ENCODE measurements around the gene ANGPTL7. TPM values are rescaled to one million over a fixed set of nuclear protein-coding genes. Genes with fewer than 3 reads are reported as not detected.

Gene ANGPTL7
- total RNA-seq, 4 donors from 2014 or later = 0.55 to 1.00 (median 0.79) TPM; not detected in 1

DNA sequence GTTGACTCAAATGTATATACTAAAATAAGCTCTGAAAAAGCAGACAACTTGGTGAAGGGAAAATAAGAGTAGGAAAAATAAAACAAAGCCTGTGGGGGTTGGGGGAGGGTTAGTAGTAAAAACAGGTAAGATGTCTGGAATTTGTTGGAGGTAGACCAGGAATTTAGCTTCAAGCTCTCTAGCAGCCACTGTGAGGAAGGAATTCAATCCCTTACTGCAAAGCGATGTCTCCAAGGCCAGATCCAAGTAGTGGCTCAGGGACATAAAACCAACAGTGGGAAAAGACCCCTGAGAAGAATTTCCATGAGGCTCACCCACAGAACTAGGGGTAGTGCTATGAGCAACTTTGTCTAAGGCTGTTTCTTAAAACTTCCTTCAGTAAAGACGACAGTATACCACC is 7.8 kb downstream of the ANGPTL7 start:
- H3K9me3 ChIP-seq = no peaks in the 10 kb centered on the region
- in situ Hi-C loops (cut with MboI; ENCODE audit: low pct_ligation_motif_present in 1 of 4, low pct_unique_long_range_greater_than_20kb in 1 of 4, low sequenced_read_pairs in 3 of 4) (no loop called here), intact Hi-C loops (cut with DNase I; ENCODE audit: low total_unique reads) (no loop called here)
- H3K4me1 ChIP-seq = no peaks in the 10 kb centered on the region
- TF ChIP-seq POLR2AphosphoS5 (IDR thresholded peaks at IDR 0.05) (no peak), EP300 (IDR thresholded peaks at IDR 0.05; ENCODE audit: low read depth) (no peak)
- no peak for DNase-seq
- 92 to 100% methylated on average over 2 of the region's 2 CpGs for WGBS, 2 donors (ENCODE audit: low coverage in 1 of 2)
- no peak overlapping the region for H3K4me3 ChIP-seq
- H3K27me3 ChIP-seq = no peaks in the 10 kb centered on the region
- H3K27ac ChIP-seq = no peak overlapping the region
- peaks cover 0 to 39% (median 11%) of the 10 kb centered on the region in 4 donors for H3K36me3 ChIP-seq

- Histone ChIP-seq H3K36me3 (peaks cover 0 to 39% (median 11%) of the 10 kb centered on the region in 4 donors), H3K9me3 (no peaks in the 10 kb centered on the region), H3K4me3 (no peak overlapping the region), H3K4me1 (no peaks in the 10 kb centered on the region), H3K27me3 (no peaks in the 10 kb centered on the region), H3K27ac (no peak overlapping the region)
- DNase-seq = no peak
- no peak for TF ChIP-seq POLR2AphosphoS5 (IDR thresholded peaks at IDR 0.05)
- in situ Hi-C loops (cut with MboI; ENCODE audit: low pct_ligation_motif_present in 1 of 4, low pct_unique_long_range_greater_than_20kb in 1 of 4, low sequenced_read_pairs in 3 of 4) (no loop called here), intact Hi-C loops (cut with DNase I; ENCODE audit: low total_unique reads) (no loop called here)
- 94 to 100% methylated on average over 2 to 4 of the region's 4 CpGs for WGBS, 2 donors (ENCODE audit: low coverage in 1 of 2)
Observed at GRCh38 chr1:11197359-11197758, 8.2 kb downstream of the ANGPTL7 start.

DNA sequence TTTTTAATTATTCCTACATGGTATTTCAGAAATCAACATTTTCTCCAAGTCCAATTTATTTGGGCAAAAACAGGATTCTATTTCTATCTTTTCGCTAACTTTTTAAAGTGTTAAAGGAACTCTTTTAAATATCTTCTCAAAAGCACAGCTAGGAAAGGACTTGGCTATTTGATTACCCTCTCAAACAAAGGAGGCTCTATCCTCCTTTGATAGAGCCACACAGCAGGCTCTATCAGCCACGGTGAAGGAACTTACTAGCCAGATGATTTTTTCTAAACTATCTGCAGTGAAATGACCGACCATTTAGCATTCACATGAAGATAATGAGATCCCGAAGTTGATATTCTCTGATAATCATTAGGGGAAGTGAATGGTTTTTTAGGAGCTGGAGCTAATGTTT is 9.1 kb downstream of the ANGPTL7 start:
- TF ChIP-seq EP300 (IDR thresholded peaks at IDR 0.05; ENCODE audit: low read depth) (no peak), POLR2AphosphoS5 (IDR thresholded peaks at IDR 0.05) (no peak), CTCF (IDR thresholded peaks at IDR 0.05) (no peak), POLR2A (IDR thresholded peaks at IDR 0.05) (no peak)
- Histone ChIP-seq H3K4me3 (no peak overlapping the region), H3K9me3 (no peaks in the 10 kb centered on the region), H3K36me3 (peaks cover 0 to 39% (median 14%) of the 10 kb centered on the region in 4 donors), H3K27ac (no peak overlapping the region), H3K4me1 (no peaks in the 10 kb centered on the region), H3K27me3 (no peaks in the 10 kb centered on the region)
- in situ Hi-C loops (cut with MboI; ENCODE audit: low pct_ligation_motif_present in 1 of 4, low pct_unique_long_range_greater_than_20kb in 1 of 4, low sequenced_read_pairs in 3 of 4) = no loop called here
- DNase-seq = no peak
- intact Hi-C loops (cut with DNase I; ENCODE audit: low total_unique reads) = no loop called here
- 79 to 83% methylated on average over 4 of the region's 4 CpGs for whole genome bisulfite sequencing, 2 donors (ENCODE audit: low coverage in 1 of 2)

- no peaks in the 10 kb centered on the region for H3K27me3 ChIP-seq
- in situ Hi-C loops (cut with MboI; ENCODE audit: low pct_ligation_motif_present in 1 of 4, low pct_unique_long_range_greater_than_20kb in 1 of 4, low sequenced_read_pairs in 3 of 4) (no loop called here), intact Hi-C loops (cut with DNase I; ENCODE audit: low total_unique reads) (no loop called here)
- DNase-seq = no peak
- H3K4me1 ChIP-seq = no peaks in the 10 kb centered on the region
- peaks cover 0 to 46% (median 18%) of the 10 kb centered on the region in 4 donors for H3K36me3 ChIP-seq
- no peak overlapping the region for H3K4me3 ChIP-seq
- no peaks in the 10 kb centered on the region for H3K9me3 ChIP-seq
- WGBS, 2 donors (ENCODE audit: low coverage in 1 of 2) = 67 to 72% methylated on average over 2 of the region's 2 CpGs
- no peak for TF ChIP-seq POLR2AphosphoS5 (IDR thresholded peaks at IDR 0.05)
- no peak for TF ChIP-seq EP300 (IDR thresholded peaks at IDR 0.05; ENCODE audit: low read depth)
- TF ChIP-seq POLR2A (IDR thresholded peaks at IDR 0.05) = no peak
- no peak for TF ChIP-seq CTCF (IDR thresholded peaks at IDR 0.05)
- H3K27ac ChIP-seq = no peak overlapping the region
Observed at GRCh38 chr1:11198851-11199594, 9.9 kb downstream of the ANGPTL7 start.

- in situ Hi-C loops (cut with MboI; ENCODE audit: low pct_ligation_motif_present in 1 of 4, low pct_unique_long_range_greater_than_20kb in 1 of 4, low sequenced_read_pairs in 3 of 4) = no loop called here
- 90 to 94% methylated on average over 8 to 11 of the region's 11 CpGs for WGBS, 2 donors (ENCODE audit: low coverage in 1 of 2)
- Histone ChIP-seq H3K27ac (no peak overlapping the region), H3K36me3 (peaks cover 0 to 34% (median 12%) of the 10 kb centered on the region in 4 donors), H3K4me1 (no peaks in the 10 kb centered on the region), H3K4me3 (no peak overlapping the region), H3K27me3 (no peaks in the 10 kb centered on the region), H3K9me3 (no peaks in the 10 kb centered on the region)
- no peak for DNase-seq
- intact Hi-C loops (cut with DNase I; ENCODE audit: low total_unique reads) = no loop called here
- TF ChIP-seq POLR2AphosphoS5 (IDR thresholded peaks at IDR 0.05) = no peak
- no peak for TF ChIP-seq CTCF (IDR thresholded peaks at IDR 0.05)
- no peak for TF ChIP-seq EP300 (IDR thresholded peaks at IDR 0.05; ENCODE audit: low read depth)
- TF ChIP-seq POLR2A (IDR thresholded peaks at IDR 0.05) = no peak
Observed at GRCh38 chr1:11204396-11205190, 15.4 kb downstream of the ANGPTL7 start.

Measured in transverse colon (tissue), 4 donors.